Measurements from ENCODE around the gene ARHGAP26. TPM values are rescaled to one million over a fixed set of nuclear protein-coding genes. Genes with fewer than 3 reads are reported as not detected.

Gene ARHGAP26
- total RNA-seq, 1 experiment from 2014 or later, result 39.8 TPM

DNA sequence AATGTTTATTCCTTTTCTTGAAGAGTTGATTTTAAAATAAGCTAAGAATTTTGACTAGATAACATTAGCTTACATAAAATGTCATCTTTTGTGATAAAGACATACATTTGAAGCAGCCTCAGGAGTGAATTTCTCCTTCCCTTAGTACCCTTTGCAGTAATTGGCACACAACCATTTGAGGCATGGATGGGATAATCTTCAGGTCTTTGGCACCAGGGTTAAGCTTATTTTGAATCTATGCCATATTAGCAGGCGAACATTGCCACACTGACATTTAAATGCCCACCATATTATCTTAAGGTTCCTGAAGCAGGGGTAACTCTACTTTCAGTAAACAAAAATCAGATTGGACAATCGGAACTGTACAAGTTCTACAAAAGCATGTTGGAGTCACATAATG, 507.4 kb downstream of the ARHGAP26 start:
- Histone ChIP-seq H2AFZ (ENCODE audit: low read length) (no peak overlapping the region), H3K36me3 (ENCODE audit: insufficient read depth, low read length) (peaks cover 63% of the 10 kb centered on the region), H3K9me2 (replicated peaks; ENCODE audit: insufficient read depth, low read length) (no peaks in the 10 kb centered on the region), H3K4me1 (ENCODE audit: low read length) (peaks cover 38% of the 10 kb centered on the region), H3K27ac (ENCODE audit: low read length) (no peak overlapping the region), H3K79me2 (ENCODE audit: low read length) (peaks cover 27% of the 10 kb centered on the region; the same call in 1 of the 2 replicates), H3K4me3 (ENCODE audit: low read length) (no peak overlapping the region), H3K4me2 (ENCODE audit: low read depth, low read length, poor library complexity, severe bottlenecking) (no peak overlapping the region), H3K27me3 (ENCODE audit: low read length) (no peaks in the 10 kb centered on the region), H4K20me1 (ENCODE audit: insufficient read depth, low read depth, low read length) (no peaks in the 10 kb centered on the region), H3K9me3 (ENCODE audit: low read length) (no peaks in the 10 kb centered on the region), H3K9ac (ENCODE audit: low read length) (no peak overlapping the region)
- no peak for DNase-seq

Other genes with a start within 250 kb of the ARHGAP26 start
- not detected in 2 replicates for gene FGF1, start 84.3 kb upstream of the ARHGAP26 start, total RNA-seq (2014; rRNA removed; shearing (Covaris generic); ENCODE audit: low replicate concordance)

Data from Karpas-422 (cell line).